Heart left ventricle (tissue), 16 donors: ENCODE results near the gene STK35. TPM values are rescaled to one million over a fixed set of nuclear protein-coding genes. Genes with fewer than 3 reads are reported as not detected.

Source experiments
- ATAC-seq, 4 donors: fragments of 200-7000 bp; cut with Tn5 transposase; one replicate each; pipeline ENCODE4 v1.9.1; 2020 to 2022; ENCODE audit warnings: moderate library complexity in 4 of 4, mild to moderate bottlenecking in 3 of 4, moderate number of reproducible peaks in 1 of 4
- DNase-seq, 5 donors: peaks; one replicate each; pipeline ENCODE4 v3.0.0-alpha.2; 2020
- H3K27ac ChIP-seq, 12 donors: fragments of 200-600 bp; sonication (generic) in 4 of 12; one replicate each; pipeline versions ENCODE4 v1.5.0 to v1.8.0; 2016 to 2022; ENCODE audit warnings: mild to moderate bottlenecking in 2 of 12
- H3K27me3 ChIP-seq, 9 donors: fragments of 200-600 bp; sonication (generic) in 2 of 9; one replicate each; pipeline versions ENCODE4 v1.5.1 to v1.8.0; 2016 to 2022; ENCODE audit warnings: mild to moderate bottlenecking in 3 of 9
- H3K36me3 ChIP-seq, 9 donors: fragments of 200-600 bp; sonication (generic) in 2 of 9; one replicate each; pipeline versions ENCODE4 v1.5.0 to v1.8.0; 2018 to 2022; ENCODE audit warnings: mild to moderate bottlenecking in 2 of 9
- H3K4me1 ChIP-seq, 12 donors: fragments of 200-600 bp; sonication (generic) in 4 of 12; one replicate each; pipeline versions ENCODE4 v1.5.0 to v1.8.0; 2016 to 2022; ENCODE audit warnings: mild to moderate bottlenecking in 3 of 12
- H3K4me3 ChIP-seq, 12 donors: fragments of 200-600 bp; sonication (generic) in 4 of 12; one replicate each; pipeline versions ENCODE4 v1.5.0 to v1.8.0; 2017 to 2022; ENCODE audit warnings: mild to moderate bottlenecking in 9 of 12, moderate library complexity in 4 of 12
- H3K9me3 ChIP-seq, 12 donors: fragments of 200-600 bp; sonication (generic) in 4 of 12; one replicate each; pipeline versions ENCODE4 v1.5.0 to v1.8.0; 2016 to 2022; ENCODE audit warnings: mild to moderate bottlenecking in 1 of 12
- POLR2A ChIP-seq, 2 donors: fragments of 450-650 bp; IDR thresholded peaks; one replicate each; pipeline ENCODE4 v1.6.1; 2017; ENCODE audit warnings: antibody characterized with exemption in 2 of 2, mild to moderate bottlenecking in 2 of 2, moderate library complexity in 2 of 2
- WGBS, 4 donors: extraction: QIAGEN DNeasy Blood & Tissue Kit in 2 of 4; methylation state at CpG; one replicate each; pipeline versions ENCODE4 v1.1.5 to v1.1.7; 2013 to 2018; 5-methylcytosine and 5-hydroxymethylcytosine counted together
- intact Hi-C, 10 donors: fragments of 100-400 bp; cut with DNase I; formaldehyde crosslinking; loops; one replicate each; pipeline versions ENCODE4 v1.11.1 to v1.14.2; 2022
- polyA plus RNA-seq, 2 donors: library from polyadenylated mRNA; stranded (reverse); fragments of 200-250 nt; gene quantifications; one replicate each; pipeline ENCODE4 v1.2.3, GENCODE V29; 2013
- total RNA-seq, 9 donors: library from RNA; depleted of rRNA in 2 of 9; stranded (reverse); fragments of >200 nt in 2 of 9; fragmentation: NEBNext Ultra II Directional in 3 of 9; extraction: Animal tissue kit (Norgen Biotek cat#: 25700) in 3 of 9; gene quantifications; one replicate each; pipeline versions ENCODE4 v1.1.0 to v1.2.4, GENCODE V29; 2016 to 2023
- TF ChIP-seq, protein P1 (sequence below), 12 donors: fragments of 200-600 bp; sonication (generic) in 4 of 12; IDR thresholded peaks; one replicate each; pipeline versions ENCODE4 v1.5.0 to v1.8.0; 2018 to 2022; ENCODE audit warnings: antibody characterized with exemption in 12 of 12, mild to moderate bottlenecking in 5 of 12
- donor health status: ischemic (EF 13 %, LVEDD 7.1; RV severe dilation, severe dysfunction).
- donor health status: healthy with polysubstance abuse.
- donor health status: DM: no; HTN: yes; CAD: no.
- donor health status: DM: no; HTN: no; CAD: no.
- donor health status: ischemic (EF 25% LVEDD 6.9; RV normal size, moderate dysfunction).
- donor health status: ischemic (EF 25% LVEDD 5.7; RV mildly dilated, moderate dysfunction).
- donor health status: healthy.
- donor health status: DM: yes; HTN: yes; CAD: no.
- donor health status: ischemic (EF 35%, LVEDD 5.7; RV mildly dilated, moderate dysfunction).
- donor health status: nonischemic (EF 11% LVEDD 7.7; RV severe dilation, severe dysfunction).
- donor health status: DM: yes; HTN: yes; CAD: no.
- donor health status: PGD.
- donor health status: ischemic (EF 29% LVEDD 5.4; RV normal size, mild dysfunction).
- donor health status: nonischemic (EF 23%, LVEDD 6.1; RV moderate dilation, normal function).

The STK35 gene
- total and polyA plus RNA-seq, 11 donors: 6.0 to 23.0 (median 14.3) TPM

DNA sequence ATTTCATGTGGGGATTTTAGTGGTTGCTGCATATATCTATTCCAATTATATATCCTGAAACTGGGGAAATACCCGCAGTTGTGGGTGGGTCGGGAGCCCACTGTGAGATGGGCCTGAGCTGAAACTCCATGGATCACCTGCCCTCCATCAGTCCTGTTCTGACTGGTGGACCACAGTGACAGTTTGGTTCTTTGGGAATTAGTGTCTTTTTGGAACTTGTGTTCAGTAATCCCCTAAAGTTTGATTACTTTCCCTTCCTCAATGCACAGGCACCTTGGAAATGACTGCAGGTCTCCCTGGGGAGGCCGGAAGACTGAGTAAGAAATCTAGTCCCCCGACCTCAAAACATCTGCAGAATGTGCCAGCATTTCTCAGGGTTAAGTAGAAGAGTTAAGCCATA lies 11.3 kb downstream of the STK35 start:
- no peak for DNase-seq
- intact Hi-C loops: no loop called here

DNA sequence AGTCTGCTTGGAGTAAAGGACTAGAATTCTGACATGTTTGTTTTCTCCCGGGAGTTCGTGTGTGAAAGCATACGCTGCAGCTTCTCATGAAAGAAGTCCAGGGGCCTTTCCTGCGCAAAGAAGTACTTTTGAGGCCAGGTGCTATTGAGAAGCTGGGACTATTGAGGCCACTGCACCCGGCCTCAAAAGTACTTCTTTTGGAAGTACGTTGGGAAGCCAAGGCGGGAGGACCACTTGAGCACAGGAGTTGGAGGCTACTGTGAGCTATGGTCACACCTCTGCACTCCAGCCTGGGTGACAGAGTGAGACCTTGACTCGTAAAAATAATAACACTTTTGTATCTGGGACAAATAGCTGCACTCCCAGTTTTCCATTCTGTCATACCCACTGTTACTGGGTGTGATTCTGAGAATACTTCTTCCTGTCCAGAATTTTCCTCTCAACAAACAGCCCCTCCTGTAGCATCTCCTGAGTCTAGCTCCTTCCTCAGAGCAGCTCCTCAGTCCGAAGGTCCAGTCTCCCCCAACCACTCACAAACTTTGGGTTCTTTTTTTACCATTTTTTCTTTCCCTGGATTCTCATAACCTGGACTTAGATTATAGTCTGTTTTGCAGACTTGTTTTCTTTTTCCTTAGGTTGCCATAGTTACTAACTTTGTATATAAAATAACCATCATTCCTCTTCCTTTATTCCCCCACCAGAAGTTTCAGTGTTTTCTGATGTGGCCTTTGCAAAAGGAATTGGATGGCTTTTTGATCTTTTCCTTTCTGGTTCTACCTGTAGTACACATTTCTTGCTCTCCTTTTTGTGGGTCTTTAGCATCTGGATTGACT lies 12.7 kb downstream of the STK35 start:
- no peak overlapping the region for H3K4me3 ChIP-seq
- TF ChIP-seq, protein P1, sequence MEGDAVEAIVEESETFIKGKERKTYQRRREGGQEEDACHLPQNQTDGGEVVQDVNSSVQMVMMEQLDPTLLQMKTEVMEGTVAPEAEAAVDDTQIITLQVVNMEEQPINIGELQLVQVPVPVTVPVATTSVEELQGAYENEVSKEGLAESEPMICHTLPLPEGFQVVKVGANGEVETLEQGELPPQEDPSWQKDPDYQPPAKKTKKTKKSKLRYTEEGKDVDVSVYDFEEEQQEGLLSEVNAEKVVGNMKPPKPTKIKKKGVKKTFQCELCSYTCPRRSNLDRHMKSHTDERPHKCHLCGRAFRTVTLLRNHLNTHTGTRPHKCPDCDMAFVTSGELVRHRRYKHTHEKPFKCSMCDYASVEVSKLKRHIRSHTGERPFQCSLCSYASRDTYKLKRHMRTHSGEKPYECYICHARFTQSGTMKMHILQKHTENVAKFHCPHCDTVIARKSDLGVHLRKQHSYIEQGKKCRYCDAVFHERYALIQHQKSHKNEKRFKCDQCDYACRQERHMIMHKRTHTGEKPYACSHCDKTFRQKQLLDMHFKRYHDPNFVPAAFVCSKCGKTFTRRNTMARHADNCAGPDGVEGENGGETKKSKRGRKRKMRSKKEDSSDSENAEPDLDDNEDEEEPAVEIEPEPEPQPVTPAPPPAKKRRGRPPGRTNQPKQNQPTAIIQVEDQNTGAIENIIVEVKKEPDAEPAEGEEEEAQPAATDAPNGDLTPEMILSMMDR (IDR thresholded peaks at IDR 0.05): no peak
- no peak for TF ChIP-seq POLR2A (IDR thresholded peaks at IDR 0.05)
- 61 to 71% (median 66%) methylated on average over 9 of the region's 9 CpGs for WGBS, 4 donors

More for the DNA sequence above, 11.3 kb downstream of the STK35 start:
- no peak for ATAC-seq
- Histone ChIP-seq H3K4me3 (no peak overlapping the region), H3K4me1 (peaks cover 13 to 89% (median 77%) of the 10 kb centered on the region in 12 donors), H3K36me3 (peaks cover 0 to 22% (median 16%) of the 10 kb centered on the region in 9 donors), H3K9me3 (no peaks in the 10 kb centered on the region), H3K27me3 (no peaks in the 10 kb centered on the region), H3K27ac (peak overlapping the region in 2 of 12 donors; percentile 3 to 7)
- no peak for TF ChIP-seq POLR2A (IDR thresholded peaks at IDR 0.05)
- TF ChIP-seq, protein P1 (IDR thresholded peaks at IDR 0.05): no peak
- WGBS, 4 donors: 83 to 88% (median 85%) methylated on average over 4 of the region's 4 CpGs

DNA sequence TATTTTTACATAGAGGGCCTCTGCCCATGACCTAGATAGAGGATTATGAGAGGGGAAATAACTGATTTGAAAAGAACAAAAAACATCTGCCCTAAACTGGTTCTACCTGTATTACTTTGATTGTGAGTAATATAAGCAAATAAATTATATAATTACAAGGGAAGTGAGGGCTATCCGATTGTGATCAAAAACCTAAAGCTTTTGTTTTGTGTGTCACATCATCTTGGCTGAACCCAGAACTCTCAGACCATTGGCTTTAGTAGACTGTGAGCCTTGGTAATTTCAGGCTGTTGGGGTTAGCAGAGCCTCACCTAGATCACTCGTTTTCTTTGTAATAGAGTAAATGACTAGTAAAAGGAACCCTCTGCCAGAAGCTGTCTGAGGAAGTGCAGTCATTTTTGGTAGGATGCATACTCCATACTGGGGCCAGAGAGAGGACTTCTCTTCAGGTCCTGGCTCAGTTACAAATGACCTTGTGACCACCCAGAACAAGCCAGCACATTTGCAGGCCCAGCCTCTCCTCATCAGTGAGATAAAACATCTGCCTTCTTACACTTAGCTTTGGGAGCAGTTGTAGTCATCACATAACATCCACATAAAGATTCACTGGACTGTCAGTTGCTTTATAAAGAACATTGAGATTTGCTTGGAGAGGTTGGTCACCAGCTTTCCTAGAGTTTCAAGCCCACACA lies 13.5 kb downstream of the STK35 start:
- intact Hi-C loops: no loop called here
- WGBS, 4 donors: 35 to 51% (median 43%) methylated on average over 2 of the region's 2 CpGs
- peaks cover 5 to 75% (median 62%) of the 10 kb centered on the region in 12 donors for H3K4me1 ChIP-seq
- no peak overlapping the region for H3K4me3 ChIP-seq
- H3K9me3 ChIP-seq: no peaks in the 10 kb centered on the region
- DNase-seq: peak in 4 of 5 donors; percentile 49 to 69 (median 54)
- peaks cover 0 to 31% (median 24%) of the 10 kb centered on the region in 9 donors for H3K36me3 ChIP-seq
- ATAC-seq: peak; percentile 77 to 90 (median 80)
- peak overlapping the region in 11 of 12 donors; percentile 28 to 69 (median 48) for H3K27ac ChIP-seq
- TF ChIP-seq, protein P1 (IDR thresholded peaks at IDR 0.05): no peak
- TF ChIP-seq POLR2A (IDR thresholded peaks at IDR 0.05): no peak
- H3K27me3 ChIP-seq: no peaks in the 10 kb centered on the region

More for the DNA sequence above, 12.7 kb downstream of the STK35 start:
- intact Hi-C loops: no loop called here
- Histone ChIP-seq H3K9me3 (no peaks in the 10 kb centered on the region), H3K27me3 (no peaks in the 10 kb centered on the region), H3K36me3 (peaks cover 0 to 30% (median 24%) of the 10 kb centered on the region in 9 donors), H3K27ac (peak overlapping the region in 11 of 12 donors; percentile 28 to 69 (median 48)), H3K4me1 (peaks cover 8 to 75% (median 64%) of the 10 kb centered on the region in 12 donors)
- no peak for DNase-seq
- ATAC-seq: no peak
